ENCODE results near the gene DENND2C. TPM values are rescaled to one million over a fixed set of nuclear protein-coding genes. Genes with fewer than 3 reads are reported as not detected.
A peak's percentile ranks its signal among the peaks of the same experiment; 100 is the strongest.

Gene DENND2C
- total and polyA plus RNA-seq, 2 of the 13 experiments (the other 11 are each of a cell fraction or from before 2014, with no cell fraction given) = 0.08 to 0.33 TPM

GRCh38 chr1:114716304-114717170 lies 46.7 kb upstream of the DENND2C start, which contains the start of gene NRAS (continued):
- TF ChIP-seq ZNF768 (CRISPR knock-in tag; IDR thresholded peaks at IDR 0.05) = peak; percentile 61
- no peak for TF ChIP-seq CREBL2 (CRISPR knock-in tag; IDR thresholded peaks at IDR 0.05; ENCODE audit: borderline replicate concordance)
- TF ChIP-seq KLF6 (CRISPR knock-in tag; IDR thresholded peaks at IDR 0.05) = peak; percentile 88
- TF ChIP-seq ZBTB43 (CRISPR knock-in tag; conservative IDR thresholded peaks at IDR 0.05) = no peak
- no peak for TF ChIP-seq SMARCC2 (IDR thresholded peaks at IDR 0.05)
- TF ChIP-seq ZNF33B (CRISPR knock-in tag; IDR thresholded peaks at IDR 0.05) = 0 out of 2 replicates have a peak, but pooled peaks have one; percentile 21
- TF ChIP-seq MTERF4 (CRISPR knock-in tag; IDR thresholded peaks at IDR 0.05) = no peak
- TF ChIP-seq ZFP36L2 (CRISPR knock-in tag; IDR thresholded peaks at IDR 0.05) = no peak
- TF ChIP-seq ZNF614 (CRISPR knock-in tag; IDR thresholded peaks at IDR 0.05; ENCODE audit: borderline replicate concordance) = 0 out of 2 replicates have a peak, but pooled peaks have one; percentile 69
- TF ChIP-seq ATAD3A (CRISPR knock-in tag; IDR thresholded peaks at IDR 0.05) = no peak
- no peak for TF ChIP-seq TEF (CRISPR knock-in tag; IDR thresholded peaks at IDR 0.05)
- TF ChIP-seq ZGPAT (CRISPR knock-in tag; IDR thresholded peaks at IDR 0.05) = peak; percentile 91
- TF ChIP-seq ZFY (CRISPR knock-in tag; IDR thresholded peaks at IDR 0.05) = peak; percentile 82
- TF ChIP-seq ZNF331 (CRISPR knock-in tag; IDR thresholded peaks at IDR 0.05) = peak; percentile 66; the same call in 1 of the 2 replicates
- no peak for TF ChIP-seq ZNF550 (CRISPR knock-in tag; IDR thresholded peaks at IDR 0.05; ENCODE audit: borderline replicate concordance)
- no peak for TF ChIP-seq DPF2 (CRISPR knock-in tag; IDR thresholded peaks at IDR 0.05; ENCODE audit: borderline replicate concordance, low read depth)
- no peak for TF ChIP-seq SOX6 (IDR thresholded peaks at IDR 0.05)
- peak; percentile 66; the same call in 1 of the 2 replicates for TF ChIP-seq SOX6 (CRISPR knock-in tag; IDR thresholded peaks at IDR 0.05)
- peak; percentile 98 for TF ChIP-seq ATF1 (CRISPR knock-in tag; IDR thresholded peaks at IDR 0.05)
- no peak for TF ChIP-seq ZNF782 (CRISPR knock-in tag; IDR thresholded peaks at IDR 0.05; ENCODE audit: borderline replicate concordance)
- TF ChIP-seq MTA3 (CRISPR knock-in tag; IDR thresholded peaks at IDR 0.05) = no peak
- TF ChIP-seq MNT (IDR thresholded peaks at IDR 0.05) = peak; percentile 93
- TF ChIP-seq TBX3 (IDR thresholded peaks at IDR 0.05; ENCODE audit: borderline replicate concordance) = no peak; the same call in 1 of the 2 replicates
- no peak for TF ChIP-seq ZNF569 (CRISPR knock-in tag; IDR thresholded peaks at IDR 0.05; ENCODE audit: borderline replicate concordance)
- peak; percentile 50; the same call in 1 of the 2 replicates for TF ChIP-seq SPEN (CRISPR knock-in tag; IDR thresholded peaks at IDR 0.05; ENCODE audit: low read depth)
